GM21381 (cell line): ENCODE data around the gene KCND3.
"Not testable (repeated sequence)": the region's sequence is repeated elsewhere in the genome, so short reads cannot be mapped to it uniquely, and the experiment has no call there.

ENCODE experiments used
- ATAC-seq: cut with Tn5 transposase; IDR thresholded peaks from one replicate; pipeline ENCODE4 v1.9.1; 2021; ENCODE audit warnings: mild to moderate bottlenecking, moderate library complexity; ENCODE audit not compliant: unreplicated experiment

Gene KCND3

DNA sequence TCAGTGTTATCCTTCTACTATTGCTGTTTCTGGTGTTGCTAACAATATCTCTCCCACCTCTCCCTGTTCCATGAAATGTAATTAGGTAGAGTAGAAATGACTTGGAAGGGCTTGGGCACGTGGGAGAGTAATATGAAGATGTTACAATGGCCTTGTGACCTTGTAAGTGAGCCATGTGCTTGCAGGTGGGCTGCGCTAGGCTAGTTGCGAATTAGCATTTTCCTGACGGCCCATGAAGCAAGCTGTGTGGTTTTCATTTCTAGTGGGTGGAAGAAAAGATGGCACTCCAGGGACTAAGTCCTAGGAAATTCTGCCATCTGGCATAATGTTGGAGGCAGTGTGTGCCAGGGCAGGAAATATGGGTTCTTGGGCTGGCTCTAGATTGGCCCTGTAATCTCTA is 241.5 kb downstream of the KCND3 start:
- ATAC-seq, result no peak

DNA sequence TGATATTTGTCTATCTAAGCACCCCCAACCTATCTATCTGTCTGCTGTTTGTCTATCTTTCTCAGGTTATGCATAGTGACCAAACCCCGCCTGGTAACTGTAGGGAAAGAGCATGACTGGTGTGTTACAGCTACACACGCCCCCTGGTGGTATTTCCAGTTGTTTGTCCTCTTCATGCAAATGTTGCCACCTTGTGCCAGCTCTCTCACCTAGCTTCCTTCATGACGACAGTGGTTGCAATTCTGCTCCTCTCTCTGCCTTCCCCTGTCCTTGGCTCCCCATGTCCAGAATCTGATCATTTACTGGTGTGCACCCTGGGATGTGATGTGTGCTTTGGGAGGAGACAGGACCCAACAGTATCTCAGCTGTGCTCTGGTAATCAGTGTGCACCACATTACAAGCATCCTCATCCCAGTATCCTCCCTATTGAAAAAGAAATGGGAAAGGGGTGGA is 242.2 kb downstream of the KCND3 start:
- ATAC-seq, result no peak

DNA sequence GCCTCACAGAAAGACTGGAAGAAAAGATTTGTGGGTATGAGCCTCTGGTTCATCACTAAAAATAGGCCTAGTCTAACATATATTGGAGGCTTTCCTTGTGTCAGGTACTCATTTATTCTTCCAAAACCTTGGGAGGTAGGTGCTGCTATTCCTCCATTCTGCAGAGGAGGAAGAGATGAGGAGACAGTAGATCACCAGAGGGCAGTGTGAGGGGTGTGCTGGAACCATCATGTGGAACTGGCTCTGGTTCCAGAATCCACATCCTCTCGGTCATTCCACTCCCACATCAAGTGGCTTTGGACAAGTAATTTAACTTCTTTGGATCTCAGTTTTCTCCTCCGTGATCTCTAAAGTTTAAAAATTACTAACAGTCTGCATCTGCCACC is 242.9 kb downstream of the KCND3 start:
- no peak for ATAC-seq

DNA sequence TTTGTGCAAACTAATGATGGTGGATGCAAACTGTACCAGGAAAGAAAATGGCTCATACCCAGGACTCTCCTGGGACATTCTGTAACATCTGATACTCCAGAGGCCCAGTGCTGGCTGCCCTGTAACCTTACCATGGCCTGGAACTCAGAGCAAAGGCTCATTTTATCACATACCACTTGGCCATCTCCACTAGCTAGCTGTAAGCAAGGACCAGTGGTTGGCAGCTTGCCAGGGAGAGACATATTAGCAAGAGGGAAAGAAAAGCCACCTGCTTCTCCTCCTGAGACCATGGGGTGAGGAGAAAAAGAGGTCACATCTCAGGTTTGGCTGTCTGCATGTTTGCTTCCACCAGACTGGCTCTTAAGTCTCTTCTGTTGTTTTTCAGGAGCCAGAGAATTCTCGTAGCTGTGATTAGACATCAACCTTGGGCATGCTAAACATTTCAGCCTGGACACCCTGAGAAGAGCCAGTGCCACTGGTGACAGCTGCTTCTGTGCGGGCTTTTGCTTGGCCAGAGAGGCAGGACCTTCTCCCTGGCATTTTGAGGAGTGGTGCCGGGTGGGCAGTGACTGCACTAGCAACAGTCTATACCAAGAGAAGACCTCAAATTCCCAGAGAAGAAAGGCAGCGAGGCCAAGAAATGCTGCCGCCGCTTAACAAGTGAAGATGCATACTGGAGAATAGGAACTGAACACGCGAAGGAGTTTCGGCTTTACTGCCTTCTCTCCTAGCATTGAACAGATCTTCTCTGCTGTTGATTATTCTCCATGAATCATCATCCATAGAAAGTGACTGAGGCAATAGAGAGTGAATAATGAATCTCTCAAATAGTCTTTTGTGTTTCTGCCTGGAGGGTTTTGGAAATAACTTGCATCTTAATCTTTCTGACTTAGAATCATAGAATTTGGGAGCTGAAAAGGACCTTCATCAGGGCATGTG is 243.5 kb downstream of the KCND3 start:
- ATAC-seq, result no peak

DNA sequence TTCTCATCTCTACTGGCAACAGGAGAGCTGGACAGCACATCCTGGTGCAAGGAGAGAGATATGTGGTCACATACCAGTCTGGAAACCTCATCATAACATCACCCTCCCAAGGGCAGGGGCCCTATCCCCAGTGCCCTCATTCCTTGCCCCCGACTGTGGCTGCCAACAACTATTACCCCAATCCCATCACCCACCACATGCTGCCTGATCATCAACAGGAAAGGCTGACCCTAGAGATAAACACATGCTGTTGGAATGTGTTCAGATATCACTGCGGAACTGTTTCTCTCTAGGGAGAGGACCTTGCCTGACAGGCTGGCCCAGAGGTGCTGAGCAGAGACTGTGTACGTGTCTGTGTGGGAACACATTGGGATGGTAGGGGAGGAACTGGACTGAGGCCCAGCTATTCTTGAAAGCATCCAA is 245.8 kb downstream of the KCND3 start:
- no peak for ATAC-seq

DNA sequence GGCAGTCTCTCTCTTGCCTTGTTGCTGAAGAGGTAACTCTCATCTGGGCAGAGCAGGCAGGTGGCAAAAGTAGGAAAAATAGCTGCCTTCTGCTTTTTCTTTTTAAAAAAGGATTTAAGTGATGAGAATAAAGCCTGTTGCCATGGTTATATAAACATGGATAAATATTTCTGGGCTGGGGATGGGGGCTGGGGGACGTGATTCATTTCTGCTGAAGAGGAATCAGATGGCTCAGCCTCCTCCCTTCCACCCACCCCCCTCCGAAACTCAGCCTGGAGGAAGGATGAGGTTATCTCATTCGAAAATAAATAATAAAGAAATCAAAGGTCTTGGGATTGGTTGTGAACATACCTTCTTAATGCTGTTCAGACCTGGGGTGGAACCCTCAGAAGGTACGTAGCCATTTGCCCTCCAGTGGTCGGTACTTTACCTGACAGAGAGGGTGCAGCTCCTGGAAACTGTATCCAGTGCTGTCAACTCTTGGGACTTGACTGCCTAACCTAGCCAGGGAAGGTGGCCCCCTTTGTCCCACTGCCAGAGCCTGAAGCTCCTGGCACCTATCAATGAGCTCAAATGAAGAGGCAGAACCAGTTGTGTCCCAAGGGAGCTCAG is 246.4 kb downstream of the KCND3 start:
- ATAC-seq, result no peak

DNA sequence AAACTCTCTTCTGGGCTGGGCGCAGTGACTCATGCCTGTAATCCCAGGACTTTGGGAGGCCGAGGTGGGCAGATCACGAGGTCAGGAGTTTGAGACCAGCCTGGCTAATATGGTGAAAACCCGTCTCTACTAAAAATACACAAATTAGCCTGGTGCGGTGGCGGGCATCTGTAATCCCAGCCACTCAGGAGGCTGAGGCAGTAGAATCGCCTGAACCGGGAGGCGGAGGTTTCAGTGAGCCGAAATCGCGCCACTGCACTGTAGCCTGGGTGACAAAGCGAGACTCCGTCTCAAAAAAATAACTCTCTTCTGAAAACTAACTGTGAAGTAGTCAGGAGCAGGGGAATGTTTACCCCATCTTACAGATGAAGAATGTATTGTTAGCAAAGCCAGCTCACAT is 247.2 kb downstream of the KCND3 start:
- ATAC-seq, result not testable (repeated sequence)

DNA sequence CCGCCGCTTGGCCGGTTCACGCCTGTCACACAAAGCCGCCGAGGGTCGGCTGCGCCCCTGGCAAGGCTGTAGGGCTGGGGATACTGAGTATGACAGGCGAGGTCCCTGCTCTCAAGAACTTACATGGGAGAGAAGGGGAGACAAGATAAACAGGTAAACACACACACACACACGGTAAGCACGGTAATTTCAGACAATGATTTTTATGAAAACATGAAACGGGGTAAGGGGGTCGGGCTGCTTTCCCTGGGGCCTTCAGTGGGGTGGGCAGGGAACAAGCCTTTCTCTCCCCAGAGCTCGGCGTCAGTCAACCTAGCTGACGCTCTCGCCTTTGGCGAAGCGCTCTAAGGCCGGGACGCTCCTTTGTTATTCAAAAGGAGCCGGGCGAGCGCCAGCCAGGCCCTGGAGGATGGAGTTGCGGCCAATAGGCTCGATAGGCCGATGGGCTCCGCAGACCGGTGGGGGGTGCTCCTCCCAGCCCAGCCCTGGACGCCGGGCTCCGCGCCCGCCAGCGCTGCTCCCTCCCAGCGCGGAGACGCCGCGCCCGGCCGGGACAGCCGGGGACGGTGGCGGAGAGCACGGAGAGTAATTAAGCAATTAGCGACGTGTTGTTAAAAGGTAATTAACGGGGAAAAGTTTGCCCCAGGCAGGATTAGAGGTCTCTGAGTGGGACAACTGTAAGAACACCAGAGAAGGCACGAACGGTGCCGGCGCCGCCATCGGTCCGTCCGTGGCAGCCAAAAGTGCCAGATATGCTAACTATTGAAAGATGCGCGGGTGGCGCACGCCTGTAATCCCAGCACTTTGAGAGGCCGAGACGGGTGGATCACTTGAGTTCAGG is 249.3 kb downstream of the KCND3 start:
- no peak for ATAC-seq

DNA sequence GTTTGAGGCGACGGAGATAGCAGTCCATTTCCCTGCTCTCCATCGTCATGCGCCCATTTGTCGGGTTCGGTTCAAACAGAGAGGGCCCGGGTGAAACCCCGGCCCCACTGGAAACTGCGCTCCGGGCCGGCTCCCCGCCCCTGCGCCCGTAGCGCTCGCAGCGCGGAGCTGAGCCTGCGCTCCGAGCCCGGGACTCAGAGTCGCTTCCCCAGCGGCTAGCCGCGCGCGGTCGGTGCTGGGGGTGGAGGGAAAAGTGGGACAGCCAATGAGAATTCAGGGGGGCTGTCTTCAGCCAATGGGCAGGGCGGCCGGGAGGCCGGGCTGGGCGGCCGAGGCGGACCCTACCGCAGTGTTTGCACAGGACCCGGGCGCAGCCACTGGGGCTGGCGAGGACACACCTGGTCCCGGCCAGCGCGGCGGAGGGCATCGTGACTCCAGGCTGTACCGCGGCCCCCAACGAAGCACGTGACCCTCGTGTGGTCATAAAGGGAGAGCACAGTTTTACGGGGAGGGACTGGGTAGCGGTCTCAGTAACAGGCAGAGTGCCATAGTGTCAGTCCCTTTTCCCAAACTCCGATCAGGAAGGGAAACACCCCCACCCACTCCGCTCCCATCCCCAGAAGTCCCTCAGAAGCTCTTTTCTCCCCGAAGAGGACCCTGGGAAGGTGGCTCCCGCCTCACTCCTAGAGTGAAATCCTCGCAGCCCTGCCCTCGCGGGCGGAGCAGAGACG is 250.1 kb downstream of the KCND3 start, which contains the start of gene INKA2:
Gene INKA2, minus strand, starts transcription at position 202 of the 731 bp plus-strand sequence. Its CDS starts 153 bp downstream, at position 49.
- ATAC-seq, result peak; percentile 82

DNA sequence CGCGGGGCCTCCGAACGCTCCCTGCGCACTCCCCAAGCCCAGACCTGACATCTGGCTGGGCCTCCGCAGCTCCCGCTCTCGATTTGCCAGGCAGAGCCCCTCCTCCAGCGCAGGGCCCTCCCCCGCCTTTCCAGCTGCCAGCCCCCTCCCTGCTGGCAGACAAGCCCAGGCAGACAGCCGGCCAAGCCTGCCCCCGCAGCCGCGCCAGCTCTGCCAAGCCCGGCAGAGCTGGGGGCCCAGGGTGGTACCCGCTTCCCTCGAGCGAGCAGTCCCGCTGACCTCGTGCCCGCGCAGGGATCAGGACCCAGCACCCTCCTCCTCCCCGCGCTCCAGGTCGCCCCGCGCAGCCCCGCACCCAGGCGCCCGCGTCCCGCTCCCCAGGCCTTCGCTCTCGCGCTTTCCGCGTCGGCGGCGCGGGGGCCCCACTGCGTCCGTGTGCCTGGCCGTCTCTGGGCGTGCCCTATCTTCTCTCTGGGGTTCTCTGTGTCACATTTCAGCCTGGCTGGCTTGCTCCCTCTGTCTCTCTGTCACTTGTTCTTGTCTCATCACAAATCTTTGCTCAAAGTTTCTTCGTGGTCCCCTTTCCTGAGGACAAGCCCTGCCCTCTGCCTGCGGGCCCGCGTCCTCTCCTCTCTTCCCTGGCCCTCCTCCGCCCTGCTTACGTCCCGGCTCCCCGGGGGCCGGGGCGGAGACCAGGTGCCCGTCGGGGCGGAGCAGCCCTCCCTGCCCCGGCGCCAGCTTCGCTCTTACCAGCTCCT is 250.9 kb downstream of the KCND3 start:
- peak; percentile 41 for ATAC-seq

DNA sequence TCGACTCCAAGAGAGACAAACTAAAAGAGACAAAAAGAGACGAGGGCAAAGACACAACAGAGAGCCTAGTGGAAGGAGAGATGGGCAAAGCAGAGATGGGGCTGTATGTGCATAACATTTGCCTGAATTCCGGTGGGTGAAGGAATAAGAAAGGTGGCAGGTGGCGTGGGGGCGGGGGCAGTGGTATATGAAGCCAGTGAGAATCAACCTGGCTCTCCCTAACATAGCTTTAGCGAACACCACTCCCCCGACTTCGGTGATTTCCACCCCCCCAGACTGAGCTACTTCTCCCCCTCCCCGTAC is 251.4 kb downstream of the KCND3 start:
- no peak for ATAC-seq

DNA sequence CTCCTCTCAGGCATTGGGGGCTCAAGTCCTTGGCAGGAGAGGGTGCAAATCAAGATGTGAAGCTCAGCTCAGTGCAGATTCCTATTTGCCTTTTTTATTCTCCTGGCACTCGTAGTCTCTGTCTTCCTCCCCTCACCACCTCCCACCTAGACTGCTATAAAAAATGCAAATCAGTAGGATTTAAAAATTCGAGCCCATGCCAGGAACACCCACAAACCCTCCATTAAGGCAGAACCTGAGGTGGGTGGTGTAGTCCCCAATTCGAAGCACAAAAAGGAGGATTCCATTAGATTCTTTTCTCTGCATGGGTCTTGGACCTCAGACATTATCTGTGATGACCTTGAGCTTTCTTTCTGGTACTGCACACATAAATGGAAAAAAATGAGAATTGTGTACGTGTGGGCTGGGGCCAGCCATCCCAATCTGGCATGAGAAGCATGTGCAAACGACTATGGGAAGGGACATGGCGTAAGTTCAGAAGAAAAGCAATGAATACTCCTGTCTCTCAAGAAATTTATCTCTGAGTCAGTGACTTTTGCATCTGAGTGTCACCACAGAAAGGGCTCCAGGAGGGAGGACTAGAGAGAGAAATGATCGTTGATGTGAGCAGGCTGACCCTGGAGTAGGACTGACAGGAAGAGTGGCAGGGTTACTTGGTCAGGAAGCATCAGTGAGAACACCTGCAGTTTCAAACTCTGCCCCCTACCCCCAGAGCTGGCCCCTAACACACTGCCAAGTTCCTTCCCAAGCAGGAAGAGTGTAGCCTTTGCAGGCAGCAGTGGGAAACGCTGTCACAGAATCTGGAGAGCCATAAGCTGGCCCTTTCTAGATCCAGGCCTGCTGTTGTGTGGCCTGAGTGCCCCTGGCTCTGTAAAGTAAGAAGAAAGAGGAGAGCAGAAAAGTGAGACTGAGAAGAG is 252.0 kb downstream of the KCND3 start:
- no peak for ATAC-seq

DNA sequence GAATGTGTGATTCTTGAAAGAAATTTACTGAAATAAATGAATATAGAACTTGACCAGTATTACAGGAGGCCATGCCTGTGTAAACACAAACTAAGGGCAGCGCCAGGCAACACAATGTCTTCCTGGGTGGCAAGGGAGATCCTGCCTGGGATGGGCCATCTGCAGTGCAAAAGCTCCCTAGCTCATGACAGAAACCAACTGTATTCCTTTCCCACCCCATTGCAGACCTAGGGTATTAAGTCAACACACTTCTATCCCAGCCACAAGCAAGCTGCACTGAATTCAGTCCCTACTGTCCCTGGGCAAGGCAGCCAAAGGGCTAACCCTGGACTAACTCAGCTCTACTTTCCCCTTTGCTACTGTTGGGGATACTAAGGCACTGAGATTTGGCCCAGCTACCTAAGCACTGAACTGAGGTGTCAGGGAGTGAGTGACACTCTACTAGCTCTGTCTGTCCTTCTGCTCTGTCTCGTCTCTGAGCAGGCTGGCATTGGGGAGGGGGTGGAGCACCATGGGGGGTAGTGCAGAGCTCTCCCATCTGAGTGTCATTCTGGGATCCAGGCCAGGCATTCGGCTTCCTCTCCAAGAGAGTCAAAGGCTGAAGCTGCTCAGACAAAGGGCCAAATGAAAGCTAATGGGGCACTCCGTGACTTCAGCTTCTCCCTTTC is 252.8 kb downstream of the KCND3 start:
- ATAC-seq, result no peak

DNA sequence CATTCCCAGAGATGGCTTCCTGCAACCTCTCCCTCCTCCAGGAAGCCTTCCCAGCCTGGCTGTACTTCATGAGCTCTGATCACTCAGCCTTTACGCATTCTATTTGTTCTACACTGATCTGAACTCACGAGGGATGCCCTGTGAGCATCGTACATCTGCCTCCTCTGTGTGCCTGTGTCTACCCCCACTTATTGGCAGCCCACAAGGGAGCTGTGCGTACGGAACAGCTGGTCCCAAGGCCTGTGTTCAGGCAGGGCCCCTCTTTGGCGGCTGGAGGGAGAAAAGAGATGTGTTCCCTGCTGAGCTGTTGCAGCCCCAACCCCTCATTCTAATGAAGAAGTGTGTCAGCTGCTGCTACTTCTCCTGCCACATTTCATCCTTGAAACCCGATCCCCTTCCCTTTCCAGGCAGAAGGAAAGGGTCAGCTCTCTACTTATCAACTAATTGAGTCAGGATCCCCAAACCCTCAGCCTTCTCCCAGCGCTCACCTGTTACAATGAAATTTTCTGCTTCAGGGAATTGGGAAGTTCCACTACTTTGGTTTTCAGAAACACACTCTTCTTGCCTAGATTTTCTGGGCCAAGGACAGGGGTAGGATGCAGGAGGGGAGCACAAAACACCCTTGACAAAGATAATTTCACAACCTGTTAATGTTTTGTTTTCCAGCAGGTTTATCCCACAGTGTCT is 253.5 kb downstream of the KCND3 start:
- no peak for ATAC-seq

DNA sequence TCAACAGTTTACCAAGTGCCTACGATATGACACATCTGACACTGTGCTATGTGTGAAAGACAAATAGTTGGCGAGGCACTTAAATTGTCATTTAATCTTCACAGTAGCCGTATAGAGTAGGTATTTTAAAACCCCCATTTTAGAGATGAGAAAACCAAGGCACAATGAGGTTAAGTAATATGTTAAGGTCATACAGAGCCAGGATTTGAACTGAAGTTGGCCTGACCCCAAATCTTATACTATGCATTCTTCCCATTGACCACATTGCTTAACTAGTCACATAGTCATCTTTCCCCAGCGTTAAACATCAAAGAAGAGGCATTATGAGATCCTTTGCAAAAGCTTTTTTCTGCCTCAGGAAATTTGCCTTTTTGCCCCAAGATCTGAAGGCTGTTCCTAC is 254.1 kb downstream of the KCND3 start:
- no peak for ATAC-seq

DNA sequence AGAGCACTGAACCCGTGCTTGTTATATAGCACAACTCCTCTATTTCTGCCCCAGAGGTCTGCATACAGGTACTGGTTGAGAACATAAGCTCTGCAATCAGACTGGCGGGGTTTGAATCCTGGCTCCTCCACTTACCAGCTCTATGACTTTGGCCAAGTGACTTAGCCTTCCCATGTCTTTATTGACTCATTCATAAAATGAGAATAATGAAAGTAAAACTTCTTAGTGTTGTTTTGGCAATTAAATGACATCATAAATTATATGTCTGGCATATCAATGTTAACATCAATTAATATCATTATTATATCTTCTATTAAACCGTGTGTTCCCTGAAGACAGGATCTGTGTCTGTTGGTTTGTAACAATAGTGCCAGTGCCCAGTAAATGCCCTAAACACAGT is 254.6 kb downstream of the KCND3 start:
- no peak for ATAC-seq

DNA sequence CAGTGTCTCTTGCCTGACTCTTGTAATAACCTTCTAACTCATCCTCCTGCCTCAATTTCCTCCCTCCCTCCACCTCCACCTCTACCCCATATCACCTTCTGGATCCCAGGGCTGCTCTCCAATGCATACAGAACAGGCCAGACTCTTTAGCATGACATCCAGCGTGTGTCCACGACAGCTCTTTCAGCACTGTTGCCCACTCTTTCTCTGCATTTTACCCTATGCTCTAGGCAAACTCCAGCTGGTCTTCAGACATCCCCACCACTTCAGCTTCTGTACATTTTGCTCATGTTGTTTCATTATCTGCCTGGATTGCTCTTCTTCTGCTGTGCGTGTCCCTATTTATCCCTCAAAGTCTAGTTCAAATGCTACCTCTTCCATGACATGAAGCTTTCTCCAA is 255.0 kb downstream of the KCND3 start:
- ATAC-seq, result no peak

DNA sequence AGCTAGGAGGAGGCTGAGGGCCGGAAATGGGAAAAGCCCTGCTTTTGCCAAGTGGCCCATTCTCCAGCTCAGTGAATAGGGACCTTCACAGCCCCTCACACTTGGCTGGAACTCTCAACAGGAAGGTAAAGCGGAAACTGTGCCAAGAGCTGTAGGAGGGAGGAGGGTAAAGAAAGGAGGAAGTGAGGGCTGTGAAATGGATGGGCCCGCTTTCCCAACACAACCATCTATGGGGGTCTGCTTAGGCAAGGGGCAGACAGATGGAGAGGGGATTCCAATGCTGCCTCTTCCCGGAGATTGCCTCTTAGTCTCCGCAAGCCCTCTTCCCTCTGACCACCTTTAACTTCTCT is 255.5 kb downstream of the KCND3 start:
- no peak for ATAC-seq
